ENCODE data around the gene SNX25. TPM values are rescaled to one million over a fixed set of nuclear protein-coding genes. Genes with fewer than 3 reads are reported as not detected.
"Not testable (repeated sequence)": the region's sequence is repeated elsewhere in the genome, so short reads cannot be mapped to it uniquely, and the experiment has no call there.

SNX25 gene
- total RNA-seq, 2 donors from 2014 or later: 13.2 to 16.8 TPM

DNA sequence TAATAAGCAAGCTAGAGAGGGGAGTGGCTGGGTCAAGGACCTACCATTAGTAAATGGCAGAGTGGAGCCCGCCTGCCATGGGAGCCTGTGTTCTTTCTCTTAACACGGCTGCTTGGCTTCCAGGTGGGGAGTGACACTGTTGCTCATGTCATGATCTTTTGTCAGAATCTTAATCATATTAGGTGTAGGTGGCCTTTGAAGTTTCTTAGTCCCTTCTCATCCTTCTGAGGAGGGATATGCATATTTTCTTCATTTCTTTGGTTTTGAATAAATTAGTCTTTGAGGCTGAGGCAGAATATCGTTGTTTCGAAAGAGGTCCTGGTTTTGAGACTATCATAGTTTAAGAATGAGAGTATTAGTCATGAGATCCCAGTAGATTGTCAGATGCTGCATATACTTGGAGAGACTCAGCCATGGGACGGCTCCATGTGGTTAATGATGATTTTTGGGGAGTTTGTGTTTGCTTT lies 28.9 kb downstream of the SNX25 start:
- peaks cover 0 to 26% of the 10 kb centered on the region in 2 donors for H3K4me1 ChIP-seq
- DNase-seq (ENCODE audit: low spot score): no peak
- no peaks in the 10 kb centered on the region for H3K27me3 ChIP-seq
- no peak overlapping the region for H3K4me3 ChIP-seq
- TF ChIP-seq, protein P1, sequence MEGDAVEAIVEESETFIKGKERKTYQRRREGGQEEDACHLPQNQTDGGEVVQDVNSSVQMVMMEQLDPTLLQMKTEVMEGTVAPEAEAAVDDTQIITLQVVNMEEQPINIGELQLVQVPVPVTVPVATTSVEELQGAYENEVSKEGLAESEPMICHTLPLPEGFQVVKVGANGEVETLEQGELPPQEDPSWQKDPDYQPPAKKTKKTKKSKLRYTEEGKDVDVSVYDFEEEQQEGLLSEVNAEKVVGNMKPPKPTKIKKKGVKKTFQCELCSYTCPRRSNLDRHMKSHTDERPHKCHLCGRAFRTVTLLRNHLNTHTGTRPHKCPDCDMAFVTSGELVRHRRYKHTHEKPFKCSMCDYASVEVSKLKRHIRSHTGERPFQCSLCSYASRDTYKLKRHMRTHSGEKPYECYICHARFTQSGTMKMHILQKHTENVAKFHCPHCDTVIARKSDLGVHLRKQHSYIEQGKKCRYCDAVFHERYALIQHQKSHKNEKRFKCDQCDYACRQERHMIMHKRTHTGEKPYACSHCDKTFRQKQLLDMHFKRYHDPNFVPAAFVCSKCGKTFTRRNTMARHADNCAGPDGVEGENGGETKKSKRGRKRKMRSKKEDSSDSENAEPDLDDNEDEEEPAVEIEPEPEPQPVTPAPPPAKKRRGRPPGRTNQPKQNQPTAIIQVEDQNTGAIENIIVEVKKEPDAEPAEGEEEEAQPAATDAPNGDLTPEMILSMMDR (IDR thresholded peaks at IDR 0.05): no peak
- no peak overlapping the region for H3K27ac ChIP-seq
- peaks cover 0 to 8% of the 10 kb centered on the region in 2 donors for H3K9me3 ChIP-seq
- H3K36me3 ChIP-seq: no peaks in the 10 kb centered on the region

DNA sequence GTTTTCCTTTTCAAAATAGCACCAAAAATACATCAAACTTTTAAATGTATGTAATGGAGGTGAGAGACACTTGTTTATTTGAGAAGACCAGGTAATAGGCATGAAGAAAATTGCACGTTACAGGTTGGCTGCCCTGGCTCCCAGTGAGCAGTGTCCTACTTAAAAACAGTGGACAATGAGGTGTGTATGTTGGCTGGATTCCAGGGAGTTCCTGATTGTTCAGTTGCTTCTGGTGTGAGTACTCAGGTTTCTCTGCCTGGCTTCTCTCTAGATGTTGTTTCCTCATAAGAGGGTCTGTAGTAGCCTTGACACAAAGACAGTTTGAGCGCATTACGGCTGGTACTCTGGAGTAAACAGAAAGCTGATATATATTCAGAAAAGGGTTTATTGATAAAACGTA lies 29.4 kb downstream of the SNX25 start:
- Histone ChIP-seq H3K4me1 (peaks cover 0 to 26% of the 10 kb centered on the region in 2 donors), H3K27ac (no peak overlapping the region), H3K27me3 (no peaks in the 10 kb centered on the region), H3K9me3 (peaks cover 0 to 8% of the 10 kb centered on the region in 2 donors), H3K36me3 (no peaks in the 10 kb centered on the region), H3K4me3 (no peak overlapping the region)
- no peak for DNase-seq (ENCODE audit: low spot score)
- TF ChIP-seq, protein P1 (IDR thresholded peaks at IDR 0.05): no peak

DNA sequence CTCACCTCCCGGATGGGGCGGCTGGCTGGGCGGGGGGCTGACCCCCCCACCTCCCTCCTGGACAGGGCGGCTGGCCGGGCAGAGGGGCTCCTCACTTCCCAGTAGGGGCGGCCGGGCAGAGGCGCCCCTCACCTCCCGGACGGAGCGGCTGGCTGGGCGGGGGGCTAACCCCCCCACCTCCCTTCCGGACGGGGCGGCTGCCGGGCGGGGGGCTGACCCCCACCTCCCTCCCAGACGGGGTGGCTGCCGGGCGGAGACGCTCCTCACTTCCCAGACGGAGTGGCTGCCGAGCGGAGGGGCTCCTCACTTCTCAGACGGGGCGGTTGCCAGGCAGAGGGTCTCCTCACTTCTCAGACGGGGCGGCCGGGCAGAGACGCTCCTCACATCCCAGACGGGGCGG lies 31.1 kb downstream of the SNX25 start:
- H3K4me1 ChIP-seq: peaks cover 0 to 21% of the 10 kb centered on the region in 2 donors
- not testable (repeated sequence) for H3K27ac ChIP-seq; DNase-seq (ENCODE audit: low spot score); H3K4me3 ChIP-seq; H3K9me3 ChIP-seq; H3K36me3 ChIP-seq; H3K27me3 ChIP-seq

GRCh38 chr4:185242749-185243533 lies 33.5 kb downstream of the SNX25 start:
- no peak for DNase-seq (ENCODE audit: low spot score)
- no peak overlapping the region for H3K27ac ChIP-seq
- peaks cover 0 to 7% of the 10 kb centered on the region in 2 donors for H3K4me1 ChIP-seq
- TF ChIP-seq, protein P1 (IDR thresholded peaks at IDR 0.05): no peak
- H3K27me3 ChIP-seq: no peaks in the 10 kb centered on the region
- H3K9me3 ChIP-seq: peaks cover 0 to 8% of the 10 kb centered on the region in 2 donors
- H3K36me3 ChIP-seq: no peaks in the 10 kb centered on the region
- H3K4me3 ChIP-seq: no peak overlapping the region

- no peaks in the 10 kb centered on the region for H3K36me3 ChIP-seq
- H3K4me3 ChIP-seq: no peak overlapping the region
- H3K27me3 ChIP-seq: no peaks in the 10 kb centered on the region
- DNase-seq (ENCODE audit: low spot score): no peak
- TF ChIP-seq, protein P1 (IDR thresholded peaks at IDR 0.05): no peak
- peaks cover 0 to 7% of the 10 kb centered on the region in 2 donors for H3K4me1 ChIP-seq
- no peak overlapping the region for H3K27ac ChIP-seq
- H3K9me3 ChIP-seq: peaks cover 0 to 2% of the 10 kb centered on the region in 2 donors
These were observed 34.5 kb downstream of the SNX25 start for GRCh38 chr4:185243879-185244278.

GRCh38 chr4:185244763-185245162 lies 35.4 kb downstream of the SNX25 start:
- no peak for DNase-seq (ENCODE audit: low spot score)
- Histone ChIP-seq H3K27me3 (no peaks in the 10 kb centered on the region), H3K4me3 (no peak overlapping the region), H3K27ac (no peak overlapping the region), H3K36me3 (no peaks in the 10 kb centered on the region), H3K9me3 (no peaks in the 10 kb centered on the region), H3K4me1 (peaks cover 0 to 7% of the 10 kb centered on the region in 2 donors)
- TF ChIP-seq, protein P1 (IDR thresholded peaks at IDR 0.05): no peak
